Measurements from ENCODE around the gene TMBIM4.

DNA sequence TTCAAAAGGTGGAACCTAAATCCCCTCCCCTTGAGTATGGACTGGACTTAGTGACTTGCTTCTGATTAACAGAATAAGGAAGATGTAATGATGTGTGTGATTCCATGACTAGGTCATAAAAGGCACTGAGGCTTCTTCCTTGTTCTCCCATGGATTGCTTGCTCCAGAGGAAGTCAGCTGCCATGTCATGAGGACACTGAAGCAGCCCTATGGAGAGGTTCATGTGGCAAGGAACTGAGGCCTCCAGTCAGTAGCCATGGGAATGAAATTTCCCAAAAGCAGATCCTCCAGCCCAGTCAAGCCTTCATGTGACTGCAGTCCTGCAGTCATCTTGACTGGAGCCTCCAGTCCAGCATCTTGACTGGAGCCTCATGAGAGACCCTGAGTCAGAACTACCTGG, 10.7 kb downstream of the TMBIM4 start:
- TF ChIP-seq POLR2A (IDR thresholded peaks at IDR 0.05): no peak
- TF ChIP-seq, protein P1, sequence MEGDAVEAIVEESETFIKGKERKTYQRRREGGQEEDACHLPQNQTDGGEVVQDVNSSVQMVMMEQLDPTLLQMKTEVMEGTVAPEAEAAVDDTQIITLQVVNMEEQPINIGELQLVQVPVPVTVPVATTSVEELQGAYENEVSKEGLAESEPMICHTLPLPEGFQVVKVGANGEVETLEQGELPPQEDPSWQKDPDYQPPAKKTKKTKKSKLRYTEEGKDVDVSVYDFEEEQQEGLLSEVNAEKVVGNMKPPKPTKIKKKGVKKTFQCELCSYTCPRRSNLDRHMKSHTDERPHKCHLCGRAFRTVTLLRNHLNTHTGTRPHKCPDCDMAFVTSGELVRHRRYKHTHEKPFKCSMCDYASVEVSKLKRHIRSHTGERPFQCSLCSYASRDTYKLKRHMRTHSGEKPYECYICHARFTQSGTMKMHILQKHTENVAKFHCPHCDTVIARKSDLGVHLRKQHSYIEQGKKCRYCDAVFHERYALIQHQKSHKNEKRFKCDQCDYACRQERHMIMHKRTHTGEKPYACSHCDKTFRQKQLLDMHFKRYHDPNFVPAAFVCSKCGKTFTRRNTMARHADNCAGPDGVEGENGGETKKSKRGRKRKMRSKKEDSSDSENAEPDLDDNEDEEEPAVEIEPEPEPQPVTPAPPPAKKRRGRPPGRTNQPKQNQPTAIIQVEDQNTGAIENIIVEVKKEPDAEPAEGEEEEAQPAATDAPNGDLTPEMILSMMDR (IDR thresholded peaks at IDR 0.05): no peak

Measured in lower leg skin (tissue), 3 donors.